ENCODE data around the gene BTNL8.

DNA sequence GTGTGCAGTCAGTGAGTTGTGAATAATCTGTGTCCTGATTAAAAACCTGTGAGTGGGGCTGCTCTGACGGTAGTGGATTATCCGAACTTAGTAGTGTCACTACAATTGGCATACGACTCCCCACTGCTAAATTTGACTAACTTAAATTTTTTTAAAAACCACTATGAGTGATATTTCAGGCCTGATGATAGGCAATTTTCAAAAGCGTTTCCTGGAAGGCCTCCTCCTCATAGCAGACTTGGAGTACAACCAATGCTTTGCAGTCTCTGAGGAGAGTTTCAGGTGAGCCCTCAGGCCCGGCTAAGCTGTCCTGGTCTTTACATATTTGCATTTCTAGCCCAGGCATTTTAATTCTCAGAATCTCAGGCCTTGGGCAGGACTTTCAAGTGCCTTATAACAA is 10.8 kb downstream of the BTNL8 start:
- TF ChIP-seq, protein P1, sequence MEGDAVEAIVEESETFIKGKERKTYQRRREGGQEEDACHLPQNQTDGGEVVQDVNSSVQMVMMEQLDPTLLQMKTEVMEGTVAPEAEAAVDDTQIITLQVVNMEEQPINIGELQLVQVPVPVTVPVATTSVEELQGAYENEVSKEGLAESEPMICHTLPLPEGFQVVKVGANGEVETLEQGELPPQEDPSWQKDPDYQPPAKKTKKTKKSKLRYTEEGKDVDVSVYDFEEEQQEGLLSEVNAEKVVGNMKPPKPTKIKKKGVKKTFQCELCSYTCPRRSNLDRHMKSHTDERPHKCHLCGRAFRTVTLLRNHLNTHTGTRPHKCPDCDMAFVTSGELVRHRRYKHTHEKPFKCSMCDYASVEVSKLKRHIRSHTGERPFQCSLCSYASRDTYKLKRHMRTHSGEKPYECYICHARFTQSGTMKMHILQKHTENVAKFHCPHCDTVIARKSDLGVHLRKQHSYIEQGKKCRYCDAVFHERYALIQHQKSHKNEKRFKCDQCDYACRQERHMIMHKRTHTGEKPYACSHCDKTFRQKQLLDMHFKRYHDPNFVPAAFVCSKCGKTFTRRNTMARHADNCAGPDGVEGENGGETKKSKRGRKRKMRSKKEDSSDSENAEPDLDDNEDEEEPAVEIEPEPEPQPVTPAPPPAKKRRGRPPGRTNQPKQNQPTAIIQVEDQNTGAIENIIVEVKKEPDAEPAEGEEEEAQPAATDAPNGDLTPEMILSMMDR (IDR thresholded peaks at IDR 0.05) = no peak
- TF ChIP-seq ZFX (IDR thresholded peaks at IDR 0.05; ENCODE audit: borderline replicate concordance) = no peak

Measured in 22Rv1 (cell line).